NCI-H187 treated with DMSO at 0.1 percent for 48 hours (cell line): ENCODE measurements around the gene RAB20.
"Not testable (repeated sequence)": the region's sequence is repeated elsewhere in the genome, so short reads cannot be mapped to it uniquely, and the experiment has no call there.

Experiments
- DNase-seq: peaks from one replicate; lab custom pipeline; 2025; lab: John Stamatoyannopoulos, UW

The RAB20 gene

GRCh38 chr13:110575322-110576069, 14.0 kb upstream of the RAB20 start:
- DNase-seq = no peak

- DNase-seq = no peak
Measured at GRCh38 chr13:110574161-110574560, 12.6 kb upstream of the RAB20 start.

DNA sequence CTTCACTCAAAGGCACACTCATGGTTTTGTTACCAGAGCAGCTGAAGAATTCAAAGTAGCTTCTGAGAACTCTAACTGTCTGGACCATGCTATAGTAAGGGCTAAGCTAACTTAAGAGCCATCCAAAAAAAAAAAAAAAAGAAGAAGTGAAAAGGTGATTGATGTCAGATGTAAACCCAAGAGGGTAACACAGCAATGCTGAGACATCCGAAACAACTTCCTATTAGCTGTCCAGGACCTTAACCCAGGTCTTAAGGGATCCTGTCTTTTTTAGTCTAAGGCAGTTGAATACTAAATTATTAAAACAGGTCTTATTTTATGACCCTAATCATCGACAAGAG, 11.2 kb upstream of the RAB20 start:
- DNase-seq = no peak

- no peak for DNase-seq
Measured at GRCh38 chr13:110571896-110572777, 10.6 kb upstream of the RAB20 start.

DNA sequence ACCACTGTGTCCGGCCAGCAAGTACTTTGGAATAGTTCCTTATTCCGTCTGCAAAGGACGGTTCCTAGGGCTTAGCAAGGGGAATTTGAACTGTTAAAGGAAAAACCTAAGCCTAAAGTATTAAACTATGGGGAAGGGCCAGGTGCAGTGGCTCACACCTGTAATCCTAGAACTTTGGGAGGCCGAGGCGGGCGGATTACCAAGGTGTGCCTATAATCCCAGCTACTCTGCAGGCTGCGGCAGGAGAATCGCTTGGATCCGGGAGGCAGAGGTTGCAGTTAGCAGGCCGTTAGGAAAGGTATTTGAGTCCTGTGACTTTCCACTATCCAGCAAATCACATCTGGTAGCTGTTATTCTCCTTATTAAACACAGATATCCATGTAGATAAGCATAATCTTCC, 9.4 kb upstream of the RAB20 start:
- no peak for DNase-seq

DNA sequence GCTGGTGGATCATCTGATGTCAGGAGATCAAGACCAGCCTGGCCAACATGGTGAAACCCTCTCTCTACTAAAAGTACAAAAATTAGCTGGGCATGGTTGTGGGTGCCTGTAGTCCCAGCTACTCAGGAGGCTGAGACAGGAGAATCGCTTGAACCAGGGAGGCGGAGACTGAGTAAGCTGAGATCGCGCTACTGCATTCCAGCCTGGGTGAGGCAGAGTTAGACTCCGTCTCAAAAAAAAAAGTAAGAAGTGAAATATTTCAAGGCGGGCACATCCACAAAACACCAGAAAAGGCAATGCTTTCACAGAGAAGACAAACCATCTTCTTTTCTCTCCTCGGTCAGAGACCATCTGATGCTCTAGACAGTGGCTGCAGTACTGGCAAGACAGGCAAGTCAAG, 8.4 kb upstream of the RAB20 start:
- DNase-seq = not testable (repeated sequence)

- no peak for DNase-seq
Measured at GRCh38 chr13:110568612-110569011, 7.1 kb upstream of the RAB20 start.

- no peak for DNase-seq
Measured at GRCh38 chr13:110566171-110566570, 4.6 kb upstream of the RAB20 start.

DNA sequence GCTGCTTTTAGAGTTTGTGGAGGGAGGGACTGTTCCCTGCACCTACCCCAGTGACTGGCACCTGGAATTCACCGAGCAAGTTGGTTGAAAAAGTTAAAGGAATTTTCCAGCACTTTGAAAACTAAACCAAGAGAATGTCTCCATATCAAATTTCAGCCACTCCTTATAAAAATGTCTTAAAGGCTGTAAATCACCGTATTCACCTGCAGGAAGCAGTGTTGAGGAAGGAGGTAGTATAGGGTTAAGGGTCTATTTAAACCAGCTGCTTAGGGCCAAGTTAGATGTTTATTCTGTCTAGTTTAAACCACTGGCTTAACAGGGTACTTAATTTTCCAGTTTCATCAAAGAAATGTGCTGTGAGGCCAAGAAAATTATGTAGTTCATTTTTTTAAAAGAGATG, 3.8 kb upstream of the RAB20 start:
- DNase-seq = no peak

DNA sequence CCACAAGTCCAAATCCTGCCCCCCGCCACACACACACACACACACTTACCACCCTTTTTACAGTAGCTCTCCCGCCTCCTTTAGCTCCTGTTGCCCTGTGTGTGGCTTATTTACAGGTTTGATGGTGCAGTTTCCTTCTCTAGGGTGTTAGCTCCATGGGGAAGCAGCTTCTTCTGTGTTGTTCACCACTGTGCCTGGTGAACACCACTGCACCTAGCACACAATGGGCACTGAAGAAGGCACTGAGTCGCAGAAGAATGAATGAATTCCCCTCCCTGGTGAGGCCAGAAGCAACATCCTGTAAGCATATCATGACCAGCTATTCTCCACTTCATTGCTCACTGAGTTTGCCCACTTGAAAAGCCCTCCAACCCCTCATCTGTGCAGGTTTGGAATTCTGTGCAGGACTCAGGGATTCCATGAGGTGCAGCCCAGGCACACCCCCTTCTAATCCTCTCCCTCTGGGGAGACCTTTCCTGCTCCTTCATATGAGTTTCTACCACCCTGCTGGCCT, 3.0 kb upstream of the RAB20 start:
- no peak for DNase-seq

GRCh38 chr13:110563463-110563774, 1.9 kb upstream of the RAB20 start:
- no peak for DNase-seq

DNA sequence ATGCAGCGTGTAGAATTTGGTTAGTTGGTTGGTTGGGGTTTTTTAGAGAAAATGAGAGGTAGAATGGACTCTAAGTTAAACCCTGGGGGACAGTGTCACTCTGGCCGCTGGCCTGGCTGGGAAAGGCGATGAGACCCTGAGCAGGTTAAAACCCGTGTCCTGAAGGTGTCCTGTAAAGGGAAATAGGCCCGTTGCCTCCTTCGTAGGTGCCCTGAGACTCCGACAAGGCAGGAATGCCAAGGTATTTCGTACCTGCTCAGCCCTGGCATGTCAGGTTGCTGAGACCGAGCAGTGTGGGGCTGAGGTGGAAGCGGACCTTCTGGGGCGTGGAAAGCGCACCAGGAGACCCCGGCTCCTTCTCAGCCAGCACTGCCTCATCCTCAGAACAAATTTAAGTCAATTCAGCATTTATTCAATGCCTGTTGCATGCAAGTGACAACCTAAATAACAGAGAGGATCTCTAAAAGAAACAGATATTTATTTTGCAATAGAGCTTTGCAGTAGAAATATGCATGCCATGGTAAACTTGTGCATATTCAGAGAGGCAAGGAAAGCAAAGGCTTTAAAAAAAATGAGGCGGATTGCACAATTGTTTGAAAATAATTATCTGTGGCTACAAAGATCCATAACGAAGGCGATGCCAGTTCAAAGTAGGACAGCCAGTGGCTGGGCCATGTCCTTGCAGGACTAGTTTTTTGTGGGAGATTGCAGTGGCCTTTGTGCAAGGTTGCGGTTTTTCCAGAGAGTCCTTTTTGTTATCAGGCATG, 1.4 kb upstream of the RAB20 start:
- DNase-seq = no peak

DNA sequence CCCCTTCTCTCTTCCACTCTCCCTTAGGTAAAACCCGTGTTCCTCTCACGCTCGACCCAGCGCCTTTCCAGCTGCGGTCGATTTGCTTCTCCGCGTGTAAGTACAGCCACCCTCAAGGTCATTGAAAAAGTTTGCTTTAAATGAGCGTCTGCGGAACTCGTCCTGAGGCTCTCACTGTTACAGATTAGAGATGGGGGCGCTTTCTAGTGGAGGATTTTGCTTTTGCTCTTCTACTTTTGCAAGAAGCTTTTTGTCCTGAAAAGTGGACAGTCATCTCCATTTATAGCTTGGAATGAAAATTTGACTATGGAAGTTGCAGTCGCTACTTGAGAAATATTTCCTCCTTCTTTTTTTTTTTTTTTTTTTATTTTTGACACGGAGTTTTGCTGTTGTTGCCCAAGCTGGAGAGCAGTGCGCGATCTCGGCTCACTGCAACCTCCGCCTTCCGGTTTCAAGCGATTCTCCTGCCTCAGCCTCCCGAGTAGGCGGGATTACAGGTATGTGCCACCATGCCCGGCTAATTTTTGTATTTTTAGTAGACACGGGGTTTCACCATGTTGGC, 595 bp upstream of the RAB20 start:
- DNase-seq = no peak

GRCh38 chr13:110560601-110561343, 750 bp downstream of the RAB20 start:
- DNase-seq = no peak

GRCh38 chr13:110559986-110560385, 1.5 kb downstream of the RAB20 start:
- no peak for DNase-seq

DNA sequence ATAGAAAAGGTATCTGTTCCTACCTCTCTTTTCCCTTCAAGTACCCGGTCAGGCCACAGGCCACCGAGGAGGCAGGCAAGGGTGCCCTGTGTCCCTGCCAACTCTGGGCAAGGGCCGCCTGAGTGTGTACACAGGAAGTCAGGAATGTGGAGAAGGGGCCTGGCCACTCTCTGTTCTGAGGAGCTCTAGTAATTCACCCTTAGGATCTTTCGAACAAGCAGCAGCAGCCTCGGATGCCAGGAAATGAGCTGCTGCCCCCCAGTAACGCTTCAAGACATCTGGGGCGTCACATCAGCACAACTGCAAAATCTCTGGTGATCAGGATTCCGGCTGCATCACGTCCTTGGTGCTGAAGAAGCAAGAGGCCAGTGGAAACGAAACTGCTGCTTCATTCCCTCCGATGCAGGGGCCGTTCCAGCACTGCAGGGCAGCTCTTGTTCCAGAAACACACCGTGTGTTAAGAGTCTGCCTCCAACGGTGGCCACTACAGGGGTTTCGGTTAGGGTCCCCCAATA, 2.0 kb downstream of the RAB20 start:
- DNase-seq = no peak

DNA sequence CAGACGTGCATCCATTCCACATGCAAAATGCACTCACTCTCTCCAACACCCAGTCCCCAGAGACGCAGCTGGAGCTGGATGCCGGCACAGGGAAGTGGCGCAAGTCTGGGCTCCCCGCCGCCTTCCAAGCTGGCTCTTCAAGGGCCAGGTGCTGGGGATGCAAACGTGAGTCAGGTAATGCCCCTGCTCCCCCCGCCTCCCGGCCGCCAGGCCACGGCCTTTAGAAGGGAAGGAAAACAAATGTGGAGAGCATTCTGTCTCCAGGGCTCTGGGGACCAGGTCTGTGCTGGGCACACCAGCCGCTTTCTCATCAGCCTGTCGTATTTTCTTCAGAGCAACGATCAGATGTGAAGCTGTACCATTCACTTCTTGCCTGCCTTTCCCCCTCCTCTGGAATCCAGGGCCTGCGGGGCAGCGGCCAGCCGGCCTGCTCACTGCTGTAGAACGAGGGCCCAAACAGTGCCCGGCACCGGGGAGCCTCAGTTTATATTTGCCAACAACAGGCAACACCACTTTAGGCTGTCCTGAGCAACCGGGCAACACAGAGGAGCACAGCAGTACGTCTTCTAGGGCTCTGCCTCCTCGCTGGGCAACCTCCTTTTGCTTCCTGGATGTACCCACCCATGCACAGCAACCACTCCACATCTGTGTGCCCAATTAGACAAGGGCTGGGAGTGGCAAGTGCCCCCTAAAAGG, 3.8 kb downstream of the RAB20 start:
- no peak for DNase-seq

DNA sequence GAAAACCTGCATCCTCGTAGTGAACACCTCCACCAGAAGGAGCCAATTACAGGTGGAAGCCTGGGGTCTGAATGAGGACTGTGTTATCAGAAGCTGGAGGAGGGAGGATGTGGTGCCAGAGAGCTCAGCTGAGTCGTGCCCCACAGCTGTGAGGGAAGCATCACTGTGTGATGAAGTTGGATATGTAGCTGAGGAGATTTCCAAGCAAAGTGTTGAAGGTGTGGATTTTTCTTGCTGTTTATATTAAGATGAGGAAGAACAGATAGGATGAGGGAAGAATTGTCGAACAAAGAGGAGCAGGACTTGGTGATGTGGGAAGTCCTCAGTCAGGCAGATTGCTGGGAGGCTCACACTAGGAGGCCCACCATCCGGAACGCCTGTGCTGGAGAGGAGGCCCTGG, 4.4 kb downstream of the RAB20 start:
- no peak for DNase-seq

GRCh38 chr13:110556224-110556606, 5.3 kb downstream of the RAB20 start:
- no peak for DNase-seq

GRCh38 chr13:110555601-110556223, 5.8 kb downstream of the RAB20 start:
- no peak for DNase-seq
